HEK293 (cell line): Measurements from ENCODE around the gene FASTK.

Source experiments
- FEZF1 ChIP-seq: fragments of 450-650 bp; formaldehyde crosslinking; IDR thresholded peaks from 2 replicates; pipeline ENCODE4 v1.5.1; 2016; ENCODE audit warnings: missing biosample characterization, missing genetic modification characterization
- IKZF3 ChIP-seq: fragments of 450-650 bp; IDR thresholded peaks from 2 replicates; pipeline ENCODE4 v1.5.0; 2018; ENCODE audit warnings: missing biosample characterization, mild to moderate bottlenecking, missing genetic modification characterization, moderate library complexity
- KLF8 ChIP-seq: fragments of 450-650 bp; formaldehyde crosslinking; IDR thresholded peaks from 2 replicates; pipeline ENCODE4 v1.5.1; 2016; ENCODE audit warnings: missing biosample characterization, missing genetic modification characterization
- OVOL3 ChIP-seq: fragments of 450-650 bp; formaldehyde crosslinking; IDR thresholded peaks from 2 replicates; pipeline ENCODE4 v1.5.1; 2016; ENCODE audit warnings: missing biosample characterization, missing genetic modification characterization
- PRDM1 ChIP-seq: fragments of 450-650 bp; formaldehyde crosslinking; IDR thresholded peaks from 2 replicates; pipeline ENCODE4; 2016; ENCODE audit warnings: missing biosample characterization, missing genetic modification characterization
- YY1 ChIP-seq: fragments of 450-650 bp; formaldehyde crosslinking; IDR thresholded peaks from 2 replicates; pipeline ENCODE4 v1.5.1; 2018; ENCODE audit warnings: missing biosample characterization, missing genetic modification characterization
- YY2 ChIP-seq: fragments of 450-650 bp; formaldehyde crosslinking; IDR thresholded peaks from 2 replicates; pipeline ENCODE4 v1.5.1; 2016; ENCODE audit warnings: missing biosample characterization, missing genetic modification characterization
- ZBTB21 ChIP-seq: fragments of 450-650 bp; formaldehyde crosslinking; IDR thresholded peaks from 2 replicates; pipeline ENCODE4 v1.5.1; 2017; ENCODE audit warnings: missing biosample characterization, missing genetic modification characterization
- ZBTB44 ChIP-seq: fragments of 450-650 bp; IDR thresholded peaks from 2 replicates; pipeline ENCODE4 v1.5.1; 2018; ENCODE audit warnings: missing biosample characterization, mild to moderate bottlenecking, missing genetic modification characterization
- ZBTB48 ChIP-seq: fragments of 450-650 bp; formaldehyde crosslinking; IDR thresholded peaks from 2 replicates; pipeline ENCODE4 v1.5.1; 2016; ENCODE audit warnings: missing biosample characterization, missing genetic modification characterization
- ZBTB8A ChIP-seq: fragments of 450-650 bp; formaldehyde crosslinking; IDR thresholded peaks from 2 replicates; pipeline ENCODE4 v1.5.1; 2016; ENCODE audit warnings: missing biosample characterization, missing genetic modification characterization
- ZFHX2 ChIP-seq: fragments of 450-650 bp; formaldehyde crosslinking; conservative IDR thresholded peaks from 2 replicates; pipeline ENCODE4 v1.5.1; 2016; ENCODE audit warnings: missing biosample characterization, missing genetic modification characterization
- ZNF112 ChIP-seq: fragments of 450-650 bp; formaldehyde crosslinking; IDR thresholded peaks from 2 replicates; pipeline ENCODE4 v1.5.0; 2017; ENCODE audit warnings: missing biosample characterization, missing genetic modification characterization
- ZNF132 ChIP-seq: fragments of 450-650 bp; formaldehyde crosslinking; IDR thresholded peaks from 2 replicates; pipeline ENCODE4 v1.5.1; 2017; ENCODE audit warnings: missing biosample characterization, missing genetic modification characterization, borderline replicate concordance
- ZNF133 ChIP-seq: fragments of 450-650 bp; formaldehyde crosslinking; IDR thresholded peaks from 2 replicates; pipeline ENCODE4 v1.5.1; 2016; ENCODE audit warnings: missing biosample characterization, missing genetic modification characterization
- ZNF140 ChIP-seq: fragments of 450-650 bp; formaldehyde crosslinking; IDR thresholded peaks from 2 replicates; pipeline ENCODE4 v1.5.1; 2016; ENCODE audit warnings: missing biosample characterization, missing genetic modification characterization
- ZNF157 ChIP-seq: fragments of 450-650 bp; formaldehyde crosslinking; IDR thresholded peaks from 2 replicates; pipeline ENCODE4 v1.5.1; 2016; ENCODE audit warnings: missing biosample characterization, missing genetic modification characterization
- ZNF174 ChIP-seq: fragments of 450-650 bp; formaldehyde crosslinking; IDR thresholded peaks from 2 replicates; pipeline ENCODE4 v1.5.0; 2017; ENCODE audit warnings: missing biosample characterization, mild to moderate bottlenecking, missing genetic modification characterization
- ZNF175 ChIP-seq: fragments of 450-650 bp; formaldehyde crosslinking; IDR thresholded peaks from 2 replicates; pipeline ENCODE4 v1.5.1; 2016; ENCODE audit warnings: missing biosample characterization, missing genetic modification characterization
- ZNF223 ChIP-seq: fragments of 450-650 bp; formaldehyde crosslinking; IDR thresholded peaks from 2 replicates; pipeline ENCODE4 v1.5.1; 2016; ENCODE audit warnings: missing biosample characterization, missing genetic modification characterization
- ZNF274 ChIP-seq, 2 experiments: fragments of 200-500 bp in 1 of 2; fragments of 450-650 bp in 1 of 2; sonication (Bioruptor generic) in 1 of 2; formaldehyde crosslinking in 1 of 2; IDR thresholded peaks; 2 replicates each; pipeline versions ENCODE4 v1.5.1 to v1.6.1; 2014 to 2016; ENCODE audit warnings: borderline replicate concordance in 1 of 2, inconsistent platforms in 1 of 2, low read length in 1 of 2, missing biosample characterization in 1 of 2, missing genetic modification characterization in 1 of 2
- ZNF335 ChIP-seq: fragments of 450-650 bp; formaldehyde crosslinking; conservative IDR thresholded peaks from 2 replicates; pipeline ENCODE4 v1.5.1; 2016; ENCODE audit warnings: missing biosample characterization, missing genetic modification characterization
- ZNF341 ChIP-seq: fragments of 450-650 bp; formaldehyde crosslinking; IDR thresholded peaks from 2 replicates; pipeline ENCODE4; 2016; ENCODE audit warnings: low read depth, missing biosample characterization, missing genetic modification characterization
- ZNF404 ChIP-seq: fragments of 450-650 bp; formaldehyde crosslinking; IDR thresholded peaks from 2 replicates; pipeline ENCODE4 v1.5.1; 2017; ENCODE audit warnings: missing biosample characterization, missing genetic modification characterization
- ZNF473 ChIP-seq: fragments of 450-650 bp; formaldehyde crosslinking; IDR thresholded peaks from 2 replicates; pipeline ENCODE4 v1.5.1; 2017; ENCODE audit warnings: missing biosample characterization, missing genetic modification characterization
- ZNF514 ChIP-seq: fragments of 450-650 bp; formaldehyde crosslinking; IDR thresholded peaks from 2 replicates; pipeline ENCODE4 v1.5.1; 2016; ENCODE audit warnings: missing biosample characterization, missing genetic modification characterization
- ZNF521 ChIP-seq: fragments of 450-650 bp; formaldehyde crosslinking; IDR thresholded peaks from 2 replicates; pipeline ENCODE4 v1.5.1; 2017; ENCODE audit warnings: missing biosample characterization, mild to moderate bottlenecking, missing genetic modification characterization
- ZNF585B ChIP-seq: fragments of 450-650 bp; formaldehyde crosslinking; IDR thresholded peaks from 2 replicates; pipeline ENCODE4 v1.5.1; 2016; ENCODE audit warnings: missing biosample characterization, missing genetic modification characterization
- ZNF596 ChIP-seq: fragments of 450-650 bp; IDR thresholded peaks from 2 replicates; pipeline ENCODE4 v1.5.0; 2018; ENCODE audit warnings: missing biosample characterization, mild to moderate bottlenecking, missing genetic modification characterization, moderate library complexity
- ZNF600 ChIP-seq: fragments of 450-650 bp; formaldehyde crosslinking; IDR thresholded peaks from 2 replicates; pipeline ENCODE4 v1.5.1; 2016; ENCODE audit warnings: missing biosample characterization, missing genetic modification characterization
- ZNF639 ChIP-seq: fragments of 450-650 bp; formaldehyde crosslinking; IDR thresholded peaks from 2 replicates; pipeline ENCODE4 v1.5.1; 2016; ENCODE audit warnings: missing biosample characterization, missing genetic modification characterization
- ZNF645 ChIP-seq: fragments of 450-650 bp; formaldehyde crosslinking; IDR thresholded peaks from 2 replicates; pipeline ENCODE4; 2016; ENCODE audit warnings: missing biosample characterization, missing genetic modification characterization
- ZNF660 ChIP-seq: fragments of 450-650 bp; IDR thresholded peaks from 2 replicates; pipeline ENCODE4 v1.5.1; 2018; ENCODE audit warnings: missing biosample characterization, mild to moderate bottlenecking, missing genetic modification characterization
- ZNF837 ChIP-seq: fragments of 450-650 bp; formaldehyde crosslinking; IDR thresholded peaks from 2 replicates; pipeline ENCODE4 v1.5.1; 2016; ENCODE audit warnings: missing biosample characterization, missing genetic modification characterization
- ZSCAN18 ChIP-seq: fragments of 450-650 bp; formaldehyde crosslinking; IDR thresholded peaks from 2 replicates; pipeline ENCODE4 v1.5.1; 2016; ENCODE audit warnings: missing biosample characterization, missing genetic modification characterization
- ZSCAN23 ChIP-seq: fragments of 450-650 bp; formaldehyde crosslinking; IDR thresholded peaks from 2 replicates; pipeline ENCODE4 v1.5.1; 2016; ENCODE audit warnings: missing biosample characterization, missing genetic modification characterization

Gene FASTK

GRCh38 chr7:151028131-151028947 lies 52.3 kb downstream of the FASTK start, which contains the start of gene ABCB8 (continued):
- TF ChIP-seq ZNF600: peak; percentile 57
- TF ChIP-seq ZNF274 (IDR thresholded peaks at IDR 0.05; ENCODE audit: low read length): no peak
- TF ChIP-seq ZNF274 (tag by site-specific recombination; IDR thresholded peaks at IDR 0.05; ENCODE audit: borderline replicate concordance): no peak
- no peak for TF ChIP-seq ZBTB48 (tag by site-specific recombination)
- no peak for TF ChIP-seq ZNF404 (tag by site-specific recombination)
- 0 out of 2 replicates have a peak, but pooled peaks have one; percentile 16 for TF ChIP-seq ZFHX2 (tag by site-specific recombination)
- TF ChIP-seq IKZF3 (tag by site-specific recombination): peak; percentile 76
- no peak for TF ChIP-seq ZNF223 (tag by site-specific recombination)
- no peak for TF ChIP-seq ZSCAN23 (tag by site-specific recombination)
- peak; percentile 82; the same call in 1 of the 2 replicates for TF ChIP-seq ZNF660 (tag by site-specific recombination)
- 0 out of 2 replicates have a peak, but pooled peaks have one; percentile 29 for TF ChIP-seq ZBTB8A (tag by site-specific recombination)
- no peak for TF ChIP-seq ZNF140
- no peak for TF ChIP-seq PRDM1 (tag by site-specific recombination)
- no peak for TF ChIP-seq ZNF596 (tag by site-specific recombination)
- no peak for TF ChIP-seq ZNF157 (tag by site-specific recombination)
- TF ChIP-seq ZNF521: no peak
- no peak for TF ChIP-seq ZNF585B (tag by site-specific recombination)
- TF ChIP-seq ZNF335: peak; percentile 100
- TF ChIP-seq ZNF175 (tag by site-specific recombination): no peak
- TF ChIP-seq KLF8: peak; percentile 83
- TF ChIP-seq FEZF1: no peak
- no peak for TF ChIP-seq ZNF473
- TF ChIP-seq ZNF174: no peak
- TF ChIP-seq OVOL3 (tag by site-specific recombination): no peak
- peak; percentile 76 for TF ChIP-seq YY1 (tag by site-specific recombination)
- TF ChIP-seq ZNF132 (tag by site-specific recombination): no peak
- no peak for TF ChIP-seq ZNF514 (tag by site-specific recombination)
- 0 out of 2 replicates have a peak, but pooled peaks have one; percentile 38 for TF ChIP-seq ZSCAN18
- TF ChIP-seq ZNF645 (tag by site-specific recombination): no peak
- no peak for TF ChIP-seq ZNF639
- no peak for TF ChIP-seq ZNF133 (tag by site-specific recombination)
- no peak for TF ChIP-seq YY2
- peak; percentile 50 for TF ChIP-seq ZNF341
- TF ChIP-seq ZNF112 (tag by site-specific recombination): no peak
- TF ChIP-seq ZBTB21 (tag by site-specific recombination): no peak
- peak; percentile 52 for TF ChIP-seq ZBTB44 (tag by site-specific recombination)
- TF ChIP-seq ZNF837 (tag by site-specific recombination): no peak
